ENCODE results near the gene KRTAP5-8.

- no peak for TF ChIP-seq CTCF (conservative IDR thresholded peaks at IDR 0.05 in 1 of 2, IDR thresholded peaks at IDR 0.05 in 1 of 2; ENCODE audit: low read depth in 1 of 2, low read length in 2 of 2)
- no peak for TF ChIP-seq EZH2 (IDR thresholded peaks at IDR 0.05; ENCODE audit: low read length, missing control alignments)
Observed at GRCh38 chr11:71544525-71545214, 6.8 kb downstream of the KRTAP5-8 start.

Measured in fibroblast of lung (primary cell).